Measurements from ENCODE around the gene INTU.

- TF ChIP-seq, protein P1, sequence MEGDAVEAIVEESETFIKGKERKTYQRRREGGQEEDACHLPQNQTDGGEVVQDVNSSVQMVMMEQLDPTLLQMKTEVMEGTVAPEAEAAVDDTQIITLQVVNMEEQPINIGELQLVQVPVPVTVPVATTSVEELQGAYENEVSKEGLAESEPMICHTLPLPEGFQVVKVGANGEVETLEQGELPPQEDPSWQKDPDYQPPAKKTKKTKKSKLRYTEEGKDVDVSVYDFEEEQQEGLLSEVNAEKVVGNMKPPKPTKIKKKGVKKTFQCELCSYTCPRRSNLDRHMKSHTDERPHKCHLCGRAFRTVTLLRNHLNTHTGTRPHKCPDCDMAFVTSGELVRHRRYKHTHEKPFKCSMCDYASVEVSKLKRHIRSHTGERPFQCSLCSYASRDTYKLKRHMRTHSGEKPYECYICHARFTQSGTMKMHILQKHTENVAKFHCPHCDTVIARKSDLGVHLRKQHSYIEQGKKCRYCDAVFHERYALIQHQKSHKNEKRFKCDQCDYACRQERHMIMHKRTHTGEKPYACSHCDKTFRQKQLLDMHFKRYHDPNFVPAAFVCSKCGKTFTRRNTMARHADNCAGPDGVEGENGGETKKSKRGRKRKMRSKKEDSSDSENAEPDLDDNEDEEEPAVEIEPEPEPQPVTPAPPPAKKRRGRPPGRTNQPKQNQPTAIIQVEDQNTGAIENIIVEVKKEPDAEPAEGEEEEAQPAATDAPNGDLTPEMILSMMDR (IDR thresholded peaks at IDR 0.05), result no peak
- TF ChIP-seq, protein P2, sequence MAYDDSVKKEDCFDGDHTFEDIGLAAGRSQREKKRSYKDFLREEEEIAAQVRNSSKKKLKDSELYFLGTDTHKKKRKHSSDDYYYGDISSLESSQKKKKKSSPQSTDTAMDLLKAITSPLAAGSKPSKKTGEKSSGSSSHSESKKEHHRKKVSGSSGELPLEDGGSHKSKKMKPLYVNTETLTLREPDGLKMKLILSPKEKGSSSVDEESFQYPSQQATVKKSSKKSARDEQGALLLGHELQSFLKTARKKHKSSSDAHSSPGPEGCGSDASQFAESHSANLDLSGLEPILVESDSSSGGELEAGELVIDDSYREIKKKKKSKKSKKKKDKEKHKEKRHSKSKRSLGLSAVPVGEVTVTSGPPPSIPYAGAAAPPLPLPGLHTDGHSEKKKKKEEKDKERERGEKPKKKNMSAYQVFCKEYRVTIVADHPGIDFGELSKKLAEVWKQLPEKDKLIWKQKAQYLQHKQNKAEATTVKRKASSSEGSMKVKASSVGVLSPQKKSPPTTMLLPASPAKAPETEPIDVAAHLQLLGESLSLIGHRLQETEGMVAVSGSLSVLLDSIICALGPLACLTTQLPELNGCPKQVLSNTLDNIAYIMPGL (CRISPR knock-in tag; IDR thresholded peaks at IDR 0.05; ENCODE audit: borderline replicate concordance), result no peak
- TF ChIP-seq CEBPB (IDR thresholded peaks at IDR 0.05) (peak; percentile 46 to 65; a peak in 3 of 4 replicates), EP300 (IDR thresholded peaks at IDR 0.05) (no peak), REST (IDR thresholded peaks at IDR 0.05) (no peak), GATA3 (IDR thresholded peaks at IDR 0.05; ENCODE audit: borderline replicate concordance) (no peak), ZNF302 (CRISPR knock-in tag; IDR thresholded peaks at IDR 0.05) (no peak), POLR2A (IDR thresholded peaks at IDR 0.05; ENCODE audit: low read length) (peak; percentile 32; the same call in 1 of the 2 replicates)
Observed at GRCh38 chr4:127632420-127633403, at the start of gene INTU.
